HepG2 (cell line): Measurements from ENCODE around the gene VWCE. TPM values are rescaled to one million over a fixed set of nuclear protein-coding genes. Genes with fewer than 3 reads are reported as not detected.

Experiments
- ATF5 ChIP-seq: sonication (generic); formaldehyde crosslinking; IDR thresholded peaks from 2 replicates; pipeline ENCODE4 v1.4.0; 2020; ENCODE audit warnings: mild to moderate bottlenecking, low read depth, missing genetic modification reagents
- CREM ChIP-seq, 2 experiments: sonication (generic) in 1 of 2; formaldehyde crosslinking in 1 of 2; IDR thresholded peaks; 2 replicates each; pipeline versions ENCODE4 v1.4.0 to v1.6.1; 2016 to 2020; ENCODE audit warnings: antibody characterized with exemption in 1 of 2, mild to moderate bottlenecking in 1 of 2, missing genetic modification reagents in 1 of 2
- CSRNP1 ChIP-seq: sonication (generic); formaldehyde crosslinking; IDR thresholded peaks from 2 replicates; pipeline ENCODE4 v1.8.1; 2023; ENCODE audit warnings: mild to moderate bottlenecking, missing genetic modification reagents
- ETV5 ChIP-seq: IDR thresholded peaks from 2 replicates; pipeline ENCODE4 v1.6.1; 2018; ENCODE audit warnings: missing biosample characterization, missing genetic modification reagents, inconsistent platforms, borderline replicate concordance
- EZH2 ChIP-seq: conservative IDR thresholded peaks from 2 replicates; pipeline ENCODE4 v1.6.1; 2012; ENCODE audit warnings: mild to moderate bottlenecking, low read depth, low read length, moderate library complexity
- HHEX ChIP-seq: IDR thresholded peaks from 2 replicates; pipeline ENCODE4 v1.6.1; 2016; ENCODE audit warnings: control low read depth
- HMGXB4 ChIP-seq, 2 experiments: sonication (generic) in 1 of 2; formaldehyde crosslinking in 1 of 2; IDR thresholded peaks; 2 replicates each; pipeline versions ENCODE4 v1.4.0 to v1.6.1; 2018 to 2020; ENCODE audit warnings: missing genetic modification reagents in 2 of 2, borderline replicate concordance in 1 of 2, low read depth in 1 of 2, mild to moderate bottlenecking in 1 of 2, missing biosample characterization in 1 of 2
- JARID2 ChIP-seq: sonication (generic); formaldehyde crosslinking; IDR thresholded peaks from 2 replicates; pipeline ENCODE4 v1.8.1; 2023; ENCODE audit warnings: missing genetic modification reagents, inconsistent platforms; ENCODE audit not compliant: insufficient replicate concordance
- NFIC ChIP-seq: IDR thresholded peaks from 2 replicates; pipeline ENCODE4 v1.6.1; 2012; ENCODE audit warnings: mild to moderate bottlenecking, low read length, inconsistent platforms
- ZBTB46 ChIP-seq: sonication (generic); formaldehyde crosslinking; IDR thresholded peaks from 2 replicates; pipeline ENCODE4 v1.4.0; 2020; ENCODE audit warnings: mild to moderate bottlenecking, missing genetic modification reagents, borderline replicate concordance
- ZFP41 ChIP-seq: sonication (generic); formaldehyde crosslinking; IDR thresholded peaks from 2 replicates; pipeline ENCODE4 v1.4.0; 2020; ENCODE audit warnings: mild to moderate bottlenecking, missing genetic modification reagents, borderline replicate concordance
- ZIK1 ChIP-seq: sonication (generic); formaldehyde crosslinking; IDR thresholded peaks from 2 replicates; pipeline ENCODE4 v1.5.0; 2020; ENCODE audit warnings: mild to moderate bottlenecking, low read depth, missing genetic modification reagents, borderline replicate concordance
- ZNF138 ChIP-seq: sonication (generic); formaldehyde crosslinking; IDR thresholded peaks from 2 replicates; pipeline ENCODE4 v1.5.0; 2020; ENCODE audit warnings: mild to moderate bottlenecking, low read depth, missing genetic modification reagents
- ZNF143 ChIP-seq: sonication (generic); formaldehyde crosslinking; IDR thresholded peaks from 2 replicates; pipeline ENCODE4 v1.4.0; 2020; ENCODE audit warnings: missing genetic modification reagents
- ZNF331 ChIP-seq: sonication (generic); formaldehyde crosslinking; IDR thresholded peaks from 2 replicates; pipeline ENCODE4 v1.4.0; 2020; ENCODE audit warnings: missing genetic modification reagents
- ZNF780A ChIP-seq: sonication (generic); formaldehyde crosslinking; IDR thresholded peaks from 2 replicates; pipeline ENCODE4 v1.8.0; 2022; ENCODE audit warnings: mild to moderate bottlenecking, missing genetic modification reagents, moderate library complexity
- ZNF850 ChIP-seq: sonication (generic); formaldehyde crosslinking; conservative IDR thresholded peaks from 2 replicates; pipeline ENCODE4 v1.9.0; 2021; ENCODE audit warnings: mild to moderate bottlenecking, missing genetic modification reagents
- polyA plus RNA-seq, 8 experiments: library from polyadenylated mRNA; depleted of rRNA in 3 of 8; stranded (reverse) in 7 of 8; unstranded in 1 of 8; fragments of >200 nt; fragmentation: Illumina TruSeq in 4 of 8; extraction: Trizol in 4 of 8; gene quantifications; 2 replicates each; pipeline versions ENCODE4 v1.2.1 to v1.2.3, GENCODE V29; 2011 to 2016; ENCODE audit warnings: low read depth in 4 of 8, missing spikeins in 1 of 8, mixed read lengths in 1 of 8; ENCODE audit not compliant: insufficient read depth in 1 of 8
- total RNA-seq, 5 experiments: library from RNA; depleted of rRNA; stranded (reverse); fragments of >200 nt; fragmentation: Illumina TruSeq; extraction: Trizol; gene quantifications; 2 replicates each; pipeline ENCODE4 v1.2.3, GENCODE V29; 2016; ENCODE audit warnings: low read depth in 1 of 5
- TF ChIP-seq, protein P1 (sequence below): sonication (generic); formaldehyde crosslinking; IDR thresholded peaks from 2 replicates; pipeline ENCODE4 v1.8.0; 2022; ENCODE audit warnings: missing genetic modification reagents, mild to moderate bottlenecking, borderline replicate concordance
- TF ChIP-seq, protein P2 (sequence below): IDR thresholded peaks from 2 replicates; pipeline ENCODE4 v1.6.1; 2016; ENCODE audit warnings: low read depth

Gene VWCE
- total and polyA plus RNA-seq, 2 of the 13 experiments (the other 11 are each of a cell fraction or from before 2014, with no cell fraction given) = 27.6 to 58.3 TPM

DNA sequence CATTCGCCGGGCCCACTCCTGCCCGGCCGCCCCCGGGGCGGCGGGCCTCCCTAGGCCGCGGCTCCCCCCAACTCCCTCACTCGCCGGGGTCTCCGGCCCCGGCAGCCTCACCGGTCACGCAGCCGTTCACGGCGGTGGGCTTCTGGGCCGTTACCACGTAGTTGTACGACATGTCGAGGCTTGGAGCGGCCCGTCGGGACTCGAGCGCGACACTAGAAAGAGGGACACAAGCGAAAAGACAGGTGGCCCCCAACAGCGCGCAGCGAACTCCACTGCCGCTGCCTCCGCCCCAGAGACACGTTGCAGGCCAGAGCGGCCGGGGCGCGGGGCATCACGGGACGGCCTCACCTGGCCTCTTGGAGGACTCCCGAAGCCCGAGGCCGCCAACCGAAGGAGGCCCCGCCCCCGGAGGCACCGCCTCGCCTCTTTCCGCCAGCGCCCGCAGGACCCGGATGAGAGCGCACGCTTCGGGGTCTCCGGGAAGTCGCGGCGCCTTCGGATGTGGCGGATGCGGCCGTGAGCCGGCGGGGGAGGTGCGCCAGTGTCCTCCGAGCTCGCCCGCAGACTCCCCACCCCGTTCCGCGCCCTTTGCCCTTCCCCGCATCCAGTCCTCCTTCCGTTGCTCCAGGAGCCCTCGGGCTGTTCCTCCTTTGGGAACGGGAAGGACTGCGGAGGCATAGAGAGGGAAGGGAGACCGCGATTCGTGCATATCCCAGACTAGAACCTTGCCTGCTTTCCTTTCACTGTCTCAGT is 37.9 kb upstream of the VWCE start, which contains the start of the genes DDB1 and TKFC (continued):
- TF ChIP-seq CSRNP1 (CRISPR knock-in tag) = peak; percentile 72
- TF ChIP-seq ZBTB46 = no peak
- TF ChIP-seq ZNF331 = peak; percentile 76
- TF ChIP-seq ZNF850 (CRISPR knock-in tag) = 0 out of 2 replicates have a peak, but pooled peaks have one; percentile 78
- TF ChIP-seq ZNF143 = peak; percentile 95
- TF ChIP-seq EZH2 = no peak
- TF ChIP-seq ZNF780A (CRISPR knock-in tag) = peak; percentile 77; the same call in 1 of the 2 replicates
- TF ChIP-seq, protein P1, sequence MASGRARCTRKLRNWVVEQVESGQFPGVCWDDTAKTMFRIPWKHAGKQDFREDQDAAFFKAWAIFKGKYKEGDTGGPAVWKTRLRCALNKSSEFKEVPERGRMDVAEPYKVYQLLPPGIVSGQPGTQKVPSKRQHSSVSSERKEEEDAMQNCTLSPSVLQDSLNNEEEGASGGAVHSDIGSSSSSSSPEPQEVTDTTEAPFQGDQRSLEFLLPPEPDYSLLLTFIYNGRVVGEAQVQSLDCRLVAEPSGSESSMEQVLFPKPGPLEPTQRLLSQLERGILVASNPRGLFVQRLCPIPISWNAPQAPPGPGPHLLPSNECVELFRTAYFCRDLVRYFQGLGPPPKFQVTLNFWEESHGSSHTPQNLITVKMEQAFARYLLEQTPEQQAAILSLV (CRISPR knock-in tag) = peak; percentile 61; the same call in 1 of the 2 replicates
- TF ChIP-seq HHEX = no peak
- TF ChIP-seq, protein P2, sequence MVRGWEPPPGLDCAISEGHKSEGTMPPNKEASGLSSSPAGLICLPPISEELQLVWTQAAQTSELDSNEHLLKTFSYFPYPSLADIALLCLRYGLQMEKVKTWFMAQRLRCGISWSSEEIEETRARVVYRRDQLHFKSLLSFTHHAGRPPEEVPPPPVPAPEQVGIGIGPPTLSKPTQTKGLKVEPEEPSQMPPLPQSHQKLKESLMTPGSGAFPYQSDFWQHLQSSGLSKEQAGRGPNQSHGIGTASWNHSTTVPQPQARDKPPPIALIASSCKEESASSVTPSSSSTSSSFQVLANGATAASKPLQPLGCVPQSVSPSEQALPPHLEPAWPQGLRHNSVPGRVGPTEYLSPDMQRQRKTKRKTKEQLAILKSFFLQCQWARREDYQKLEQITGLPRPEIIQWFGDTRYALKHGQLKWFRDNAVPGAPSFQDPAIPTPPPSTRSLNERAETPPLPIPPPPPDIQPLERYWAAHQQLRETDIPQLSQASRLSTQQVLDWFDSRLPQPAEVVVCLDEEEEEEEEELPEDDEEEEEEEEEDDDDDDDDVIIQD (CRISPR knock-in tag) = no peak
- TF ChIP-seq ZIK1 (CRISPR knock-in tag) = 0 out of 2 replicates have a peak, but pooled peaks have one; percentile 56
- peak; percentile 37; the same call in 1 of the 2 replicates for TF ChIP-seq CREM (IDR thresholded peaks at IDR 0.05)
- TF ChIP-seq CREM (CRISPR knock-in tag; IDR thresholded peaks at IDR 0.05) = no peak
- no peak for TF ChIP-seq ZNF138 (CRISPR knock-in tag)
- TF ChIP-seq ATF5 (CRISPR knock-in tag) = no peak
- no peak for TF ChIP-seq NFIC
- TF ChIP-seq HMGXB4 (CRISPR knock-in tag; IDR thresholded peaks at IDR 0.05; ENCODE audit: borderline replicate concordance in 1 of 2, low read depth in 1 of 2) = peak; percentile 83 to 90
- TF ChIP-seq ETV5 (CRISPR knock-in tag) = no peak; the same call in 1 of the 2 replicates
- peak; percentile 44 for TF ChIP-seq JARID2 (CRISPR knock-in tag)
- peak; percentile 80; the same call in 1 of the 2 replicates for TF ChIP-seq ZFP41 (CRISPR knock-in tag)
